Measurements from ENCODE around the gene BCL2L2.
"Not testable (repeated sequence)": the region's sequence is repeated elsewhere in the genome, so short reads cannot be mapped to it uniquely, and the experiment has no call there.

Gene BCL2L2

DNA sequence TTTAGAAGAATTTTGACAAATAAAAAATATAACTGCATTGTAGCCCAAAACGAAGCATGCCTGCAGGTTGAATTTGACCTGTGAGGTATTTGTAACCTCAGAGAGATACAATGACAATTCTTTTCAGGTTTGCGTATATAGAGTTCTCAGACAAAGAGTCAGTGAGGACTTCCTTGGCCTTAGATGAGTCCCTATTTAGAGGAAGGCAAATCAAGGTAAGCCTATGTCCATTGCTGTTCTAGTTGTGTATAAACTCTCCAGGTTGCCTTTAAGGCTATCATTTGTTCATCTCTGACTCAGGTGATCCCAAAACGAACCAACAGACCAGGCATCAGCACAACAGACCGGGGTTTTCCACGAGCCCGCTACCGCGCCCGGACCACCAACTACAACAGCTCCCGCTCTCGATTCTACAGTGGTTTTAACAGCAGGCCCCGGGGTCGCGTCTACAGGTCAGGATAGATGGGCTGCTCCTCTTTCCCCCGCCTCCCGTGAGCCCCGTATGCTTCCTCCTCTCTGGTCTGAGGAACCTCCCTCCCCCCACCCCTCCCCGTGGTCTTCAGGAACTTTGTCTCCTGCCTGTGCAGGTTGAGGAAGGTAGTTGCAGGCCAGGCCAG is 17.3 kb downstream of the BCL2L2 start:
- in situ Hi-C loops (cut with MboI; ENCODE audit: low sequenced_read_pairs) = no loop called here

DNA sequence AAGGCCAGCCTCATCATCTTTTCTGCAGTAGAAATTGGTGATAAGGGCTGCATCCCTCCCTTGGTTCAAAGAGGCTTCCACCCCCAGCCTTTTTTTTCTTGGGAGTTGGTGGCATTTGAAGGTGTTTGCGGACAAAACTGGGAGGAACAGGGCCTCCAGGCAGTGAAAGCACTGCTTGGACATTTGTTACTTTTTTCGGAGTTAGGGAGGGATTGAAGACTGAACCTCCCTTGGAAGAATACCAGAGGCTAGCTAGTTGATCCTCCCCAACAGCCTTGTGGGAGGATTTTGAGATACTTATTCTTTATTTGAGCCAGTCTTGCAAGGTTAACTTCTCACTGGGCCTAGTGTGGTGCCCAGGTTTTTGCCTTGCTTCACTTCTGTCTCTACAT is 17.8 kb downstream of the BCL2L2 start:
- in situ Hi-C loops (cut with MboI; ENCODE audit: low sequenced_read_pairs) = no loop called here

DNA sequence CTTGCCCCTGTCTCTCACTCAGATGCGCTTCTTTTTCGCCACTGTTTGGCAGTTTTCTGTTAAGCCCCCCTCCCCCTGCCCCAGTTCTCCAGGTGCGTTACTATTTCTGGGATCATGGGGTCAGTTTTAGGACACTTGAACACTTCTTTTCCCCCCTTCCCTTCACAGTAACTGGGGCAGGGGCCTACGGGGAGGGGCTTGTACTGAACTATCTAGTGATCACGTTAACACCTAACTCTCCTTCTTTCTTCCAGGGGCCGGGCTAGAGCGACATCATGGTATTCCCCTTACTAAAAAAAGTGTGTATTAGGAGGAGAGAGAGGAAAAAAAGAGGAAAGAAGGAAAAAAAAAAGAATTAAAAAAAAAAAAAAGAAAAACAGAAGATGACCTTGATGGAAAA is 18.4 kb downstream of the BCL2L2 start:
- in situ Hi-C loops (cut with MboI; ENCODE audit: low sequenced_read_pairs) = no loop called here

- in situ Hi-C loops (cut with MboI; ENCODE audit: low sequenced_read_pairs) = not testable (repeated sequence)
Observed at GRCh38 chr14:23325746-23326145, 19.1 kb downstream of the BCL2L2 start.

DNA sequence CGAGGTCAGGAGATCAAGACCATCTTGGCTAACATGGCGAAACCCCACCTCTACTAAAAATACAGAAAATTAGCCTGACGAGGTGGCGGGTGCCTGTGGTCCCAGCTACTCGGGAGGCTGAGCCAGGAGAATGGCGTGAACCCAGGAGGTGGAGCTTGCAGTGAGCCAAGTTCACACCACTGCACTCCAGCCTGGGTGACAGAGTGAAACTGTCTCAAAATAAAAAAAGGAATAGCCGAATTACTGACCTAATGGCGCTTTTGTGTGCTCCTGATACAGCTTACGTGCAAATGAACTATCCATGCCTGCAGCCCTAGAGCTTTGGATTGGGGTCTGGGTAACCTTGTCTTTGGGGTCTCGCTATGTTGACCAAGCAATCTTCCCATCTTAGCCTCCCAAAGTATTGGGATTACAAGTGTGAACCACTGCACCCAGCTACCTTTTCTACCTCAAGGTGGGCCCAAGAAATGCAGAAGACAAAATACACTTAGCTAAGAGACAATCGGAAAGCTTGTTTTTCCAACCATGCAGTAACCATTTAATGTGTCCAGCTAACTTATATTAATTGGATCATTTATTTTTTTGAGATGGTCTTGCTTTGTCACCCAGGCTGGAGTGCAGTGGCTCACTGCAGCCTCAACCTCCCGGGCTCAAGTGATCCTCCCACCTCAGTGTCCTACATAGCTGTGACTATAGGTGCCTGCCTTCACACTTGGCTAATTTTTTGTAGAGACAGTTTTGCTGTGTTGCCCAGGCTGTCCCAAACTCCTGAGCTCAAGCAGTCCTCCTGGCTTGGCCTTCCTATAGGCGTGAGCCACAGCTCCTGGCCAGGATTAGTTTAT is 20.1 kb downstream of the BCL2L2 start:
- in situ Hi-C loops (cut with MboI; ENCODE audit: low sequenced_read_pairs) = no loop called here

DNA sequence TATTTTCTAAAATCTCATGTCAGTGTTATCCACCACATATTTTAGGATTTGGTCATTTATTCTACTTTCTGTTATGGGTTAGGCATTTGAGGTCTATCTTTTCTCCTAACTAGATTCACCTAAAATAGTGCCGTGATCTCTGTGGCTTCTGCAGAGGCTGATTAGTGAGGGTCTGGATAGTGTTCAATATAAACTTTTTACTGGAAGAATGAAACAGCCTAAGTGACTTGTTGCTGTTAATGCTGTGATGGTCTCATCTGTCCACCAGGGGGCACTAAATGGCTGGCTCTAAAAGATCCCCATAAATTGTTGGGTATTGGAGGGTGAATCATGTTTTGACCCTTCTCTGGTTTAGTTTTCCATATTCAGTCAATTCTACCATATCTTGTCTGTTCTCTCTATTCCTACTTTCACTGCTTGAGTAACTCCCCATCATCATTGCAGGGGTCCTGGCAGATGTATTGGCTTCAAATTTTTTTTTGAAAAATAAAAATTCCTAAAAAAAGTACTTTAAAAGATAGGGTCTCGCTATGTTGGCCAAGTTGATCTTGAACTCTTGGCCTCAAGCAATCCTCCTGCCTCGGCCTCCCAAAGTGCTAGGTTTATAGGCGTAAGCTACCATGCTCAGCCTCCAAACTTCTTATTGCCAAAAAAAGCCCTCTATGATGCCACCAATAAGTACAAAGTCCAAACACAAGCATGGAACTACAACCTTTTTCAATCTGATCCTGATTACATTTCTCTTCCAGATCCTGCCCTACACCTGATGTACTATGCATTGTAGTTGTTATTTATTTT is 21.5 kb downstream of the BCL2L2 start:
- in situ Hi-C loops (cut with MboI; ENCODE audit: low sequenced_read_pairs) = no loop called here

GRCh38 chr14:23335623-23336022 is 29.0 kb downstream of the BCL2L2 start:
- in situ Hi-C loops (cut with MboI; ENCODE audit: low sequenced_read_pairs) = no loop called here

GRCh38 chr14:23339506-23340268 is 33.1 kb downstream of the BCL2L2 start:
- in situ Hi-C loops (cut with MboI; ENCODE audit: low sequenced_read_pairs) = no loop called here

GRCh38 chr14:23344481-23344880 is 37.8 kb downstream of the BCL2L2 start:
- in situ Hi-C loops (cut with MboI; ENCODE audit: low sequenced_read_pairs) = no loop called here

DNA sequence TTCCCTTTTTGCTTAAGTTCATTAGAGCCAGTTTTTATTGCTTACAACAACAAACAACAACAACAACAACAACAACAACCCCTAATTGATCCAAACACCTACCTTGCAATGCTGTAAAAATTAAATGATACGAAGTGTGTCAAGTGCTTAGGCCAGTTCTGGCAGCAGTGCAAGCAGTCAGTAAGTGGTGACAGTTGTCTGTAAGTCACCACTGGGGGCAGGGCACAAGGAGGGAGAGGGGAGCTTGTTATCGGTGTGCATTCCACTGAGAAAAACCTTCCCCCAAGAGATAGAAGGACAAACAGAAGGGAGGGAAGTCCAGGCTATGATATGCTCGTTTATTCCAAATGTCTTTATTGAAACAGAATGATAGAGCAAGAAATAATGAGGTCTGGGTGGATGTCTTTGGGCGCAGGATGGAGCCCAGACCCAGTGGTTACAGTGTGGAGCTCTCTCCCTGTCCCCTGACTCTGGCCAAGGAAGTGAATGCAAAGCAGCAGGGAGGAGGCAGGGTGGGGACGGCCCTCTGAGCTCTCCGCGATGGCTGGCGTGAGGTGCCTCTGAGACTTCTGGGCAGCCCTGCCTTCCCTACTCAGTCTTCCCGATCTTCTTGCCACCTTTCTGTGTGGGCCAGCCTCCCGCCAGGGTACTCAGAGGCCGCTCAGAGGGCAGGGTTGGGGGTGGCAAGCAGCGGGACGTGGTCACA is 39.5 kb downstream of the BCL2L2 start:
- in situ Hi-C loops (cut with MboI; ENCODE audit: low sequenced_read_pairs) = no loop called here

DNA sequence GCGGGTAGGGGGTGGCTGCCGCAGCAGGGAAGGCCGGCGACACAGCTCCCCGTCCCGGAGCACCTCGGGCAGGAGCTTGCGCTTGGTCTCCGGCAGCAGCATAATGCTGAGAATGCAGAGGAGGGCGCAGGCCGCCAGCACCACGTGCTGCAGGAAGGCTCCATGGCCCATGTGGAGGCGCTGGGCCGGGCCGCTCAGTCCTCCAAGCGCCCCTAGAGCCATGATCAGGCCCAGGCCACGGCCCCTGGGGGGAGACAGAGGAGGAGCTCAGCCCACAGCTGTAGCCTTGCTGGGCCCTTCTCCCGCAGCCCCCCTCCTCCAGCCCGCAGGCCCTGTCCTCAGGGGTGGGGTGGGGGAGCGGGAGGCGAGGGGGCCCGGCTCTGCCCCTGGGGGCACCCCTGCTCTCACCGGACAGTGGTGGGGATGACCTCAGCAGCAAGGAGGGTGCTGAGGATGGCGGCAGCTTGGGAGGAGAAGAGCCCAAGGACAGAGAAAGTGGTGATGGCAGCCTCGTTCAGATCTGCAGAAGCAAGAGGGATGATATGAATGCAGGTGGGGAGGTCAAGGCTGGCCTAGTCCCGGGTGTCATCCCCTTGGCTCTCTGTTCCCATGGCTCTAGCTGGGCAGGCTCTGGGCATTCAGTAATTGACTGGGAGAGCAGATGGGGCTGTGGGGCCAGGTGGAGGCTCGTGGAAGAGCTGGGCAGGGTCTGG is 40.2 kb downstream of the BCL2L2 start:
- in situ Hi-C loops (cut with MboI; ENCODE audit: low sequenced_read_pairs) = no loop called here

DNA sequence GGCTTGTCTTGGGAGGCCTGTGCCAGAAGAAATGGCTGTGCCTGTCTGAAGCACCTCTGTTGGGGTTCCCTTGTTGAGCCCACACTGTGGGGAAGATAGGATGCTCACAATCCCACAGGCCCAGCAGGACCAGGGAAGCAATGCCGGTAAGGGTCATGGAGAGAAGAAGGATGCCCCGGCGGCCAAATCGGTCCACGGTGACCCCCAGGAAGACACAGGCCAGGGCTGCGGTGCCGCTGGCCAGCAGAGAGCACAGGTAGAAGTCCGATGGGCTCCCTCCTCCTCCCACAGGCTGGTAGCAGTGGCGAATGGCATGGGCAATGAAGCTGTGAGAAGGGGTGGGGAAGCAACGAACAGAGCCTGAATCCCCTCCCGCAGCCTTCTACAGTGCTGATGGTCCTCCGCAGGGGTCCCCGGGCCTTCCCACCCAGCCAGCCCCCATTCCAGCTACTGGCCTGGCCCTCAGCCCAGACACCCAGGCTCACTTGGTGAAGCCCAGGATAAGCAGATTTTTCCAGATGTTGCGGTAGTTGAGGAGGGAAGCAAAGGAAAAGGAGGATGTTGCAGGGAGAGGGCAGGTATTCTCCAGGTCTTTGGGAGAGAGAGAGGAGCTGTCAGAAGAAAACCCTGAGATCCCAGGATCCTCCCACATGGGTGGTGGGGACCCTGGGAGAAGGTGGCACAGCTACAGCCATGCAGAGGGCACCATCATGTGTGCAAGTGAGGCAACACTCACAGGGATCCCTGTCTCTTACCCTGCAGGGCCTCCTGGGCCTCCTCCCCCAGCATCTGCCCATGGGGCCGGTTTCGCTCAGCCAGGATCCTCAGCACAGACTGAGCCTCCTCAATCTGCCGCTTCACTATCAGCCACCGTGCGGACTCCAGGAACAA is 41.0 kb downstream of the BCL2L2 start:
- in situ Hi-C loops (cut with MboI; ENCODE audit: low sequenced_read_pairs) = no loop called here

DNA sequence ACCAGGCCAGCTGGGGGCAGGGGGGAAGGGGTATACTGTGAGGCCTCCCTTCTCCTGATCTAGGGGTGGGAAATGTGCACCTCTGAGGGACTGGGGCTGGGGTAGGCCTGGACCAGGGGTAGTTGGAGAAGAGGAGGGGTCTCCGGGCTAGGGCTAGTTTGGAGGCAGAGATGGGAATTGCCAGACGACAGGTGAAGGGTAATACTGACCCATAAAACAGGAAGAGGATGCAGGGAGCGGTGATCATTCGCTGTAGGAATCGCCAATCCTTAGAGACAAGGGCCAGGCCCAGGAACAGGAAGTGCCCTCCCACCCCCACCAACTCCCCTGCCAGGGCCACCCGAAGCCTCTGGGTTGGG is 41.6 kb downstream of the BCL2L2 start:
- in situ Hi-C loops (cut with MboI; ENCODE audit: low sequenced_read_pairs) = no loop called here

DNA sequence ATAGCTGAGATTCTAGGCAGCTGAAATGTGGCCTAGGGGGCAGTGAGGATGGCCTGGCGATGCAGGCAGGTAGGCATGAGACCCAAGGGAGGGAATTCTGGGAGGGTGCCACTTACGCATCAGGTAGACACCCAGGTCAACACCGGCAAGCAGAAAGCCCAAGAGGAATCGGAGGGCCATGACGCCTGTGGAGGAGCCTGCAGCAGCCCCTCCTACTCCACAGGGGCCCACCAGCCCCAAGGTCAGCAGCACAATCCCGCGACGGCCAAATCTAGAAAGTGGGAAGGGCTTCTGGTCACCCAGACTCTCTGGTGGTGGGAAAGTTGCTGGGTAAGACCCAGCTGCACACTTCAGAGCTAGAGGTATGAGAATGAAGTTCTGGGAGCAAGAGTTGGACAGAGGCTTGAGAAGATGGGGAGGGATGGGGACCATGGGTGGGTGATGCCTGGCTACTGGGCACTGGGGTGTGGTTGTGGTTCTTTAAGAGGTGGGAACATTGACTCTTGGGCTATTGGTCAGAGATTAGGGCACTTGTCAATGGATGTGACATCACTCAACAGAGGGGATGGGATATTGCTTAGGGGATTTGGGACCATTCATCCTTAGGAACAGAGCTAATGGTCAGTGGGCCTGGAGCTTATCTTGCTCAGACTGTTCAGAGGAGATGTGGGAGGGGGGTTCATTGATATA is 42.7 kb downstream of the BCL2L2 start:
- in situ Hi-C loops (cut with MboI; ENCODE audit: low sequenced_read_pairs) = no loop called here

GRCh38 chr14:23351681-23352505 is 45.3 kb downstream of the BCL2L2 start:
- in situ Hi-C loops (cut with MboI; ENCODE audit: low sequenced_read_pairs) = no loop called here

DNA sequence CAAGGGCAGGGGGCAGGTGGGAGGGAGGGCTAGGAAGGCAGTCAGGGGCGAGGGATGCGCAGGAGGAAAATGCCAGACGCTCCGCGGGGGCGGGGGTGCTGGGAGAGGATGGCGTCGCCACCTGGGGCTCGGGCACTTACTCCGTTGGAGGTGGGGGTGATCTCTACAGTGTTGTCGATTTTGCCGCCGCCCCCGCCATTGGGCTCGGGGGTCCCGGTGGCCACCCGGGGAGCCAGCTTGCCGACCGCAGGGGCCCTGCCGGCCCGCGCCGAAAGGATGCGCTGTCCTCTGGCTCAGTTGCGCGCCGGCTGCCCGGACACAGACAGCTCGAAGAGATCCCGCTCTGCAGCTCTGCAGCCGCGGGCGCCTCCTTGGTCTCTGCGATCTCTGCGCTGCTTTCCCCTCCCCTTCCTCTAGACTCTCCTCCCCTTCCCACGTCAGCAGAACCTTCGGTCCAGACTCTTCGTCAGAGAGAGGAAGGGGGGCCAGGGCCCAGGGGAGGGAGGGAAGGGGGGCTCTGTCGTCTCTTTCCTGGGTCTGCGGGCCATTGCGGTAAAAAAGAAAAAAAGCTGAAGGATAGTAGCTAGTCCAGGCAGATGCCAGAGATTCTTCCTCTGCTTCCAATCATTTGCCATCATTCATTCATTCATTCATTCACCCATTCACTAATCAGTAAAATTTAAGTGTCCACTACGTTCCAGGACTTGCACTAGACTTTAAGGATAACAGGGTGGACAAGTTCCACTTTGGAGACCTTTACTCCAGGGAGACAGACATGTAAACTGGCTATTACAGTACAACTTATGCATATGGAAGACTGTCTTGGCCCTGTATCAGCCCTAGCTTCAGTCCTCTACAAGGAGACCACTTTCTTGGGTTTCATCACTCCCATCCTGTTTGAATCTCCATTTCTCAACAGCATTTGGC is 46.1 kb downstream of the BCL2L2 start, which contains the start of gene SLC22A17:
Gene SLC22A17, minus strand, starts transcription at position 382 of the 927 bp plus-strand sequence.
- in situ Hi-C loops (cut with MboI; ENCODE audit: low sequenced_read_pairs) = no loop called here
